NCI-H446 treated with DMSO at 0.1 percent for 48 hours (cell line): ENCODE measurements around the gene ADRB2.
"Not testable (repeated sequence)": the region's sequence is repeated elsewhere in the genome, so short reads cannot be mapped to it uniquely, and the experiment has no call there.

Experiments
- DNase-seq: peaks from one replicate; lab custom pipeline; 2025; lab: John Stamatoyannopoulos, UW

The ADRB2 gene

DNA sequence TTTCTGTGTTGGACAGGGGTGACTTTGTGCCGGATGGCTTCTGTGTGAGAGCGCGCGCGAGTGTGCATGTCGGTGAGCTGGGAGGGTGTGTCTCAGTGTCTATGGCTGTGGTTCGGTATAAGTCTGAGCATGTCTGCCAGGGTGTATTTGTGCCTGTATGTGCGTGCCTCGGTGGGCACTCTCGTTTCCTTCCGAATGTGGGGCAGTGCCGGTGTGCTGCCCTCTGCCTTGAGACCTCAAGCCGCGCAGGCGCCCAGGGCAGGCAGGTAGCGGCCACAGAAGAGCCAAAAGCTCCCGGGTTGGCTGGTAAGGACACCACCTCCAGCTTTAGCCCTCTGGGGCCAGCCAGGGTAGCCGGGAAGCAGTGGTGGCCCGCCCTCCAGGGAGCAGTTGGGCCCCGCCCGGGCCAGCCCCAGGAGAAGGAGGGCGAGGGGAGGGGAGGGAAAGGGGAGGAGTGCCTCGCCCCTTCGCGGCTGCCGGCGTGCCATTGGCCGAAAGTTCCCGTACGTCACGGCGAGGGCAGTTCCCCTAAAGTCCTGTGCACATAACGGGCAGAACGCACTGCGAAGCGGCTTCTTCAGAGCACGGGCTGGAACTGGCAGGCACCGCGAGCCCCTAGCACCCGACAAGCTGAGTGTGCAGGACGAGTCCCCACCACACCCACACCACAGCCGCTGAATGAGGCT, at the start of gene ADRB2:
ADRB2 (plus strand) TSS at position 559 of the 686 bp plus-strand sequence. CDS start 221 bp downstream, outside the sequence.
- peak; percentile 83 for DNase-seq

GRCh38 chr5:148776780-148777179, 49.6 kb upstream of the ADRB2 start:
- DNase-seq: no peak

DNA sequence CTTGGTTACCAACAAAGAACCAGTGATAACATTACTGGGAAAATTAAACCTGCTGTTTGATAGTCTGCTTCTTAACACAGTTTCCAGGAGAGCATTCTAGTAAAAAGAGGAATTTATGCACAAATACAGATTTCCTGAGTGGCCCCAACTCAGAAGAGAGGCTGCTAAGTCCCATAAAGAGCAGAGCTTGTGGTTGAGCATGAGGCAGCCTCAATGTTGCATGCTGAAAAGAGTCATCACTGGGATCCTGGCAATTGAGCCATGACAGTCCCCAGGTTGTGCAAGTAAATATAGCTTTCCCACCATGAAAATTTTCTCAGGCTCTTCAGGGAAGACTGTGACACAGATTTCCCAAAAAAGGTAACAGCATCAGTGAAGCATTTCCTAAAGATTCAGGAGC, 47.5 kb upstream of the ADRB2 start:
- no peak for DNase-seq

GRCh38 chr5:148780711-148781110, 45.7 kb upstream of the ADRB2 start:
- DNase-seq: no peak

DNA sequence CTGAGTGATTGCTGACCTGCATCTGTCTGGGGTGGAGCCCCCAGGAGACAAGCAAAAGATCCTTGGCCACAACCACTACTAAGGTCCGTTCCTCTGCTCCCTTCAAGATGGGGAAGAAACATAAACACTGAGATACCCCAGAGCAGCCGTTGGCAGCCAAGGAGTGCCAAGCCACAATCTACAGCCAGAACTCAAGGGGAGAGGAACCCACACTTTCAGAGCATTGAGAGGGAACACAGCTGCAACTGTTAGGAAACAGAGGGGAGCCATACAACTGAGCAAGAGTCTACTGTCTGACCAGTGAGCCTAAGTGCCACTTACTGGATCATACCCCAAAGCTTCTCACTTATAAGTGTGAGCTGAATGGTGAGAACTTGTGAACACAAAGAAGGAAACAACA, 44.6 kb upstream of the ADRB2 start:
- no peak for DNase-seq

- no peak for DNase-seq
These were observed 41.2 kb upstream of the ADRB2 start for GRCh38 chr5:148785223-148785622.

DNA sequence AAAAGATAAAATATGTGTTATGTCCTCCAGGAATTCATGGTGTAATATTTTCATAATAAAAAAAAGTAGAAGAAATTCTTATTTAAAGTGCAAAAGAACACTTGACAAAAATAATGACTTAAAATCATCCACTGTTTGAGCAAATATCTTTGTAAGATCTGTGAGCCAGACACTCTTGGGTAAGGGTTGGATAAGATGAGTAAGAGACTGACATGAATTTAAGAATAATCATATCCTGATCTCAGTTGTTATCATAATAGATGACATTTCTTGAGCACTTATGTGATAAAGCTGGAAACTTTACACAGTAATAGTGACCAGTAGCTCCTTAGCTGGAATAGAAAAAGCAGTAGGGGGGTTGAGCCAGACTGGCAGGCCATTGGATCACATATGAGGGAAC, 40.0 kb upstream of the ADRB2 start:
- no peak for DNase-seq

GRCh38 chr5:148788636-148789035, 37.8 kb upstream of the ADRB2 start:
- DNase-seq: no peak

GRCh38 chr5:148790545-148791333, 35.7 kb upstream of the ADRB2 start:
- DNase-seq: no peak

GRCh38 chr5:148791334-148791667, 35.1 kb upstream of the ADRB2 start:
- DNase-seq: no peak

- DNase-seq: no peak
These were observed 34.7 kb upstream of the ADRB2 start for GRCh38 chr5:148791696-148792095.

DNA sequence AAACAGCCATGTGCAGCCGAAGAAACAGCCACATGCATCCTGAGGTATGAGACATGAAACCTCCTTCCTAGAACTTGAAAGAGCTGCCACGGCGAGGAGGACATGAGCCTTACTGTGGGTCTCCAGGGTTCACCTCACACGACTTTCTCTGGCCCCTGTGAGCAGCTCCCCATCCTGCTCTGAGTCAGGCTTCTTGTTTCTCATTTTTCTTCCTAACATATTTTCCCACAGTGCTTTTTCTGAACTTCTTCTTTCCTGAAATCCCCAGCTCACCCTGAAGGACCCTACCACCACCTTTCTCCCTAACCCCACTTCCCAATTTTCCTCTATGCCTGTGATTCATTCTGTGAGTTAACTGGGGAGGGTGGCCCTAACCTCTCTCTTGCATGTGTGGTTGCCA, 33.7 kb upstream of the ADRB2 start:
- no peak for DNase-seq

DNA sequence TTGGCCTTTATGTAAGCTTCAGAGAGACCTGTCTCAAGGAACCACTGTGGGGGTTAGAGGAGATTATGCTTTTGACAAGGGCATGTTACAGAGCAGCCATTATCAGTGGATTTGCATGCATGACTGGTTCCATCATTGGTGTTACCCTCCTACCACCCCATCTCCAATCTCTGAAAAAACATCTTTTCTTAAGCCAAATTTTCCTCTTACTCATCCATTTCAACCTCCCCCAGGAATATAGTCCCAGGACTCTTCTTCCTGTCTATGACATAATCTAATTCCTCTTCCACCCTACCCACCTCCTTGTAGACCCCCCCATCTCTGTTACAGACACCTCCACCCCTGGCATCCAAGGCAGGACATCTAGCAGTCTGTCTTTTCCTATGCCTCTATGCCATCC, 33.1 kb upstream of the ADRB2 start:
- DNase-seq: no peak

DNA sequence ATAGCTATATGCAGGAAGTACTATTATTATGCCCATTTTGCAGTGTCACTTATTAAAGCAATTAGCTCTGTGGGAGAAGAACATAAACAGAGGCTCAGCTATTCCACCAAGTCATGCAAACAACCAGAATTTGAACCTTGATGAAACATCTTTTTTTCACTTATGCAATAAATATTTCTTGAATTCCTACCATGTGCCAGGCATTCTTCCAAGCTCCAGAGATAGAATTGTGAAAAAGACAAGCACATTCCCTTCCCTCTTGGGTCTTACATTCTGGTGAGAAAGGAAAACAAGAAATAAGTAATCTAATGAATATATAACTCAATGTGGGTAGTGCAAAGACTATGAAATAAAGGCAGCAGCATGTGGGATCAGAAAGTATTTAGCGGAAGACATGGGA, 32.1 kb upstream of the ADRB2 start:
- no peak for DNase-seq

- DNase-seq: no peak
These were observed 31.5 kb upstream of the ADRB2 start for GRCh38 chr5:148794729-148795561.

- DNase-seq: no peak
These were observed 29.5 kb upstream of the ADRB2 start for GRCh38 chr5:148796936-148797335.

GRCh38 chr5:148798786-148799185, 27.6 kb upstream of the ADRB2 start:
- no peak for DNase-seq

GRCh38 chr5:148799737-148800527, 26.5 kb upstream of the ADRB2 start:
- no peak for DNase-seq

DNA sequence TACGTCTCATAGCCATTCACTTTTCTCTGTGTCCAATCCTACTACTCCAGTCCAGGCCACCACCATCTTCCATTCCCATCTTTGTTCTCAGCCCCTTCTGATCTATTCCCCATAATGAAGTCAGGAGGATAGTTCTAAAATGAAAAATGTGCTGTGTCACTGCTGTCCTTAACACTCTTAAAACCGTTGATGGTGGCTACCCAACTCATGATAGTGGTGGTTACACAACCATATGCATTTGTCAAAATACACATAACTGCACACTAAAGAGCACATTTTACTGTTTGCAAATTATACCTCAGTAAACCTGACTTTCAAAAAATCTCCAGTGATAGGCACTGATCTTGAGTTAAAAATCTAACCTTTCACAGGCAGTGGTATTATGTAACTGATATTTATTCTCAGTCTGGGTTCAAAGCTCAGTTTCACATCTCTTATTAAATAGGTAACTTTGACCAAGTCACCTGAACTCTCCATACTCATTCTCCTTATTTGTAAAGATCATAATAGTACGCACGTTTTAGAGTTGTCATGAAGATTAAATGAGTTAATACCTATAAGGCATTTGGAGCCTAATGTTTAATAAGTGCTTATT, 24.6 kb upstream of the ADRB2 start:
- DNase-seq: no peak

- not testable (repeated sequence) for DNase-seq
These were observed 23.0 kb upstream of the ADRB2 start for GRCh38 chr5:148803451-148803850.

- no peak for DNase-seq
These were observed 22.0 kb upstream of the ADRB2 start for GRCh38 chr5:148804393-148804792.
